SH-SY5Y (cell line): Measurements from ENCODE around the gene DHDH.

ENCODE experiments used
- GATA2 ChIP-seq: IDR thresholded peaks from 2 replicates; pipeline ENCODE4 v1.6.1; 2011; ENCODE audit warnings: mild to moderate bottlenecking, low read depth, low read length
- GATA3 ChIP-seq: IDR thresholded peaks from 2 replicates; pipeline ENCODE4 v1.6.1; 2011; ENCODE audit warnings: low read depth, mild to moderate bottlenecking, low read length, moderate library complexity

GRCh38 chr19:48955308-48955958 lies 21.9 kb downstream of the DHDH start:
- TF ChIP-seq GATA3 (no peak), GATA2 (no peak)
